ENCODE measurements around the gene ATP1A1.

DNA sequence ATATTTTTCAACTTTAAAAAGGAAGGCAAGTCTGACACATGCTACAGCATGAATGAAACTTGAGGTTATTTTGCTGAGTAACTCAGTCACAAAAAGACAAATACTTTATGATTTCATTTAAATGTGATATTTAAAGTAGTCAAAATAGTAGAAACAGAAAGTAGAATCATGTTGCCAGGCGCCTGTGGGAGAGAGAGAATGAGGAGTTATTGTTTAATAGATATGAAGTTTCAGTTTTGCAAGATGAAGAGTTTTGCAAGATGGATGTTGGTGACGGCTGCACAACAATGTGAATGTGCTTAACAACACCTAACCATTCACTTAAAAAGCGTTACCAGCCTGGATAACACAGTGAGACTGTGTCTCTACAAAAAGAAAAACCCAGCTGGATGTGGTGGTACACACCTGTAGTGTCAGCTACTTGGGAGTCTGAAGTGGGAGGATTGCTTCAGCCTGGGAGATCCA lies 20.7 kb upstream of the ATP1A1 start:
- TF ChIP-seq EZH2 (IDR thresholded peaks at IDR 0.05; ENCODE audit: borderline replicate concordance, insufficient read depth, low read depth, low read length, poor library complexity, severe bottlenecking) (no peak), CTCF (IDR thresholded peaks at IDR 0.05) (no peak)
